Activated CD8-positive, alpha-beta memory T cell treated with anti-CD3 and anti-CD28 coated beads, Interleukin-2, amount 50 U/mL, for 24 hours (primary cell): ENCODE results near the gene SORCS2.

ENCODE experiments used
- DNase-seq: peaks from one replicate; pipeline ENCODE4 v3.0.0-alpha.2; 2020; ENCODE audit errors: extremely low read depth

Gene SORCS2

GRCh38 chr4:7222521-7222920, 30.2 kb downstream of the SORCS2 start:
- no peak for DNase-seq

GRCh38 chr4:7223541-7223940, 31.2 kb downstream of the SORCS2 start:
- DNase-seq, result no peak

- DNase-seq, result no peak
These were observed 31.7 kb downstream of the SORCS2 start for GRCh38 chr4:7224001-7224400.

GRCh38 chr4:7224878-7225533, 32.7 kb downstream of the SORCS2 start:
- no peak for DNase-seq

GRCh38 chr4:7226439-7226838, 34.1 kb downstream of the SORCS2 start:
- no peak for DNase-seq

GRCh38 chr4:7227008-7227407, 34.7 kb downstream of the SORCS2 start:
- no peak for DNase-seq

- no peak for DNase-seq
These were observed 36.4 kb downstream of the SORCS2 start for GRCh38 chr4:7228734-7229133.

- DNase-seq, result no peak
These were observed 39.8 kb downstream of the SORCS2 start for GRCh38 chr4:7232061-7232650.

- DNase-seq, result no peak
These were observed 40.8 kb downstream of the SORCS2 start for GRCh38 chr4:7233006-7233580.

- DNase-seq, result no peak
These were observed 41.3 kb downstream of the SORCS2 start for GRCh38 chr4:7233601-7234000.

GRCh38 chr4:7234355-7235029, 42.2 kb downstream of the SORCS2 start:
- no peak for DNase-seq

GRCh38 chr4:7235030-7235380, 42.7 kb downstream of the SORCS2 start:
- no peak for DNase-seq

GRCh38 chr4:7236847-7237246, 44.5 kb downstream of the SORCS2 start:
- no peak for DNase-seq

GRCh38 chr4:7237873-7238272, 45.5 kb downstream of the SORCS2 start:
- no peak for DNase-seq

- DNase-seq, result no peak
These were observed 46.1 kb downstream of the SORCS2 start for GRCh38 chr4:7238300-7238960.

- DNase-seq, result no peak
These were observed 46.9 kb downstream of the SORCS2 start for GRCh38 chr4:7239101-7239820.

- DNase-seq, result no peak
These were observed 47.5 kb downstream of the SORCS2 start for GRCh38 chr4:7239844-7240243.

- no peak for DNase-seq
These were observed 48.0 kb downstream of the SORCS2 start for GRCh38 chr4:7240306-7240705.

GRCh38 chr4:7241597-7242125, 49.3 kb downstream of the SORCS2 start:
- DNase-seq, result no peak

- DNase-seq, result no peak
These were observed 50.4 kb downstream of the SORCS2 start for GRCh38 chr4:7242766-7243165.

GRCh38 chr4:7243609-7244330, 51.4 kb downstream of the SORCS2 start:
- no peak for DNase-seq
